AG04449 (cell line): Measurements from ENCODE around the gene POT1.

Source experiments
- CTCF ChIA-PET: fragments of 350-600 bp; formaldehyde crosslinking; extraction: SDS; loops from one replicate; lab custom pipeline; 2021; ENCODE audit warnings: antibody characterized with exemption; lab: Yijun Ruan, JAX
- POLR2A ChIA-PET: fragments of 400-600, 350-600 bp; formaldehyde crosslinking; extraction: SDS; loops from one replicate; lab custom pipeline; 2020; ENCODE audit warnings: antibody characterized with exemption, inconsistent platforms; lab: Yijun Ruan, JAX
- DNase-seq: peaks from one replicate; pipeline ENCODE4 v3.0.0-alpha.2; 2010; ENCODE audit warnings: low read depth, low spot score
- H3K4me3 ChIP-seq: 2 replicates; pipeline ENCODE4 v1.5.1; 2011; ENCODE audit warnings: low read depth, mild to moderate bottlenecking, control low read depth, low read length
- TF ChIP-seq, protein P1 (sequence below): IDR thresholded peaks from one replicate; pipeline ENCODE4 v1.5.1; 2011; ENCODE audit warnings: mild to moderate bottlenecking, moderate library complexity, low read length, control low read depth, inconsistent platforms; ENCODE audit not compliant: insufficient read depth; ENCODE audit errors: missing control alignments

Gene POT1

DNA sequence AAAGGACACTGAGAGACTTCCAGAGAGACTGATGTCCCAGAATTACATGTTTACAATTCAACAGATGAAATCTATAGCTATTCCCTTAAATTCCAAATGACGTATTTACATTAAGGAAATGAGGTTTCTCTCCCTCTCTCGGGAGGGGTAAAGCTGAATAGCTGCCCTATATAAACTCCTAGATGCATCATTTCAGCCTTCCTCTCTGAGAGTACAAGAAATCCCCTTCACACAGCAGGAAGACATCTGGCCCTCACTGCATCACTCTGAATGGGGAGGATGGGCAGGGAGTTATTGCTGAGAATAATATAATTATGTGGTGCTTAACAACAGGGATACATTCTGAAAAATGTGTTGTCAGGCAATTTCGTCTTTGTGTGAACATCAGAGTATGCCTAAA, 11.0 kb downstream of the POT1 start:
- H3K4me3 ChIP-seq, result no peak overlapping the region
- CTCF ChIA-PET, result interaction anchor here (1.7 kb wide), 1 partner anchor 49 kb away, joined by 3 read pairs; no protein-coding TSS in a partner anchor
- POLR2A ChIA-PET, result no interaction called here
- DNase-seq, result no peak
- TF ChIP-seq, protein P1, sequence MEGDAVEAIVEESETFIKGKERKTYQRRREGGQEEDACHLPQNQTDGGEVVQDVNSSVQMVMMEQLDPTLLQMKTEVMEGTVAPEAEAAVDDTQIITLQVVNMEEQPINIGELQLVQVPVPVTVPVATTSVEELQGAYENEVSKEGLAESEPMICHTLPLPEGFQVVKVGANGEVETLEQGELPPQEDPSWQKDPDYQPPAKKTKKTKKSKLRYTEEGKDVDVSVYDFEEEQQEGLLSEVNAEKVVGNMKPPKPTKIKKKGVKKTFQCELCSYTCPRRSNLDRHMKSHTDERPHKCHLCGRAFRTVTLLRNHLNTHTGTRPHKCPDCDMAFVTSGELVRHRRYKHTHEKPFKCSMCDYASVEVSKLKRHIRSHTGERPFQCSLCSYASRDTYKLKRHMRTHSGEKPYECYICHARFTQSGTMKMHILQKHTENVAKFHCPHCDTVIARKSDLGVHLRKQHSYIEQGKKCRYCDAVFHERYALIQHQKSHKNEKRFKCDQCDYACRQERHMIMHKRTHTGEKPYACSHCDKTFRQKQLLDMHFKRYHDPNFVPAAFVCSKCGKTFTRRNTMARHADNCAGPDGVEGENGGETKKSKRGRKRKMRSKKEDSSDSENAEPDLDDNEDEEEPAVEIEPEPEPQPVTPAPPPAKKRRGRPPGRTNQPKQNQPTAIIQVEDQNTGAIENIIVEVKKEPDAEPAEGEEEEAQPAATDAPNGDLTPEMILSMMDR, result no peak

GRCh38 chr7:124915242-124915641, 14.4 kb downstream of the POT1 start:
- no peak overlapping the region for H3K4me3 ChIP-seq
- TF ChIP-seq, protein P1, result no peak
- no peak for DNase-seq
- ChIA-PET POLR2A (no interaction called here), CTCF (no interaction called here)

- no peak overlapping the region for H3K4me3 ChIP-seq
- TF ChIP-seq, protein P1, result no peak
- no peak for DNase-seq
- ChIA-PET POLR2A (no interaction called here), CTCF (no interaction called here)
These were observed 15.3 kb downstream of the POT1 start for GRCh38 chr7:124914298-124914697.

DNA sequence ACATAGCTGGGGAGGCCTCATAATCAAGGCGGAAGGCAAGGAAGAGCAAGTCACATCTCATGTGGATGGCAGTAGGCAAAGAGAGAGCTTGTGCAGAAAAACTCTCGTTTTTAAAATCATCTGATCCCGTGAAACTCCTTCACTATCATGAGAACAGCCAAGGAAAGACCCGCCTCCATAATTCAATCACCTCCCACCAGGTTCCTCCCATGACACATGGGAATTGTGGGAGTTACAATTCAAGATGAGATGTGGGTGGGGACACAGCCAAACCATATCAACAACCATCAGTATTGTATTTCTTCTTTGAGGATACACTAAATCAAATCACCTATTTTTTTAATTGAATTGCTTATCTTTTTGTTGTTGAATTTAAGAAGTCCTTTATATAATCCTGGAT, 16.7 kb downstream of the POT1 start:
- ChIA-PET CTCF (no interaction called here), POLR2A (no interaction called here)
- DNase-seq, result no peak
- H3K4me3 ChIP-seq, result no peak overlapping the region
- TF ChIP-seq, protein P1, result no peak

DNA sequence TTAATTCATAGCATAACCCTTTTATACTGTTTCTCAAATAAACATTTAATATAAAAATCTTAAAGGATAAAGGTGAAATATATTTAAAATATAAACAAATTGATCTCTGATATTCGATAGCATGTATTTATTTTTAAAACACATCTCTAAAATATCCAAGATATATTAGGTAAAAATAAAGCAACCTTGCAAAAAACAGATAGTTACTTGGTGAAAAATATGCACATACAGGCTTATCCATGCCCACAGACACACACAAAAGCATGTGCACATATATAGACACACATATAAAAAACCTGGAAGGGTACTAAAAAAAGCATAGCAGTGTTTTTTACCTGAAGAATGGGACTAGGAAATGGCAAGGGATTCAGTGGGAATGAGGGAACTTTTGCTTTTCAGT, 19.8 kb downstream of the POT1 start:
- TF ChIP-seq, protein P1, result no peak
- ChIA-PET POLR2A (no interaction called here), CTCF (no interaction called here)
- no peak for DNase-seq
- H3K4me3 ChIP-seq, result no peak overlapping the region

DNA sequence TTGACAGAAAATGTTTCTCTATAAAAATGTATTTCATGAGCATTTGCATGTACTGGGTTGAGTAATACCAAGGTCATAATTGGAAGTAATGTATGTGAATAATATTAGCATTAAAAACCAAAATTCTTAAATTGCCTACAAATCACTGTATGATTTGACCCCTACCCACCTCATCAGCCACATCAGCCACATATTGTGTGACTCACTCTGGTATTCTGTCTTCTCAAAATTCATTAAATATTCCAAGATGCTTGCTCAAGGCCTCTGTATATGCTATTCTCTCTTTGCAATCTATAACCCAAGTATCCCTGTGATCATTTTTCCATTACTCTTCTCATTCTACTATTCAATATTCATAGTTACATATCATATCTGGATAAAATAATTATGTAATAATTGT, 21.4 kb downstream of the POT1 start:
- TF ChIP-seq, protein P1, result no peak
- no peak overlapping the region for H3K4me3 ChIP-seq
- DNase-seq, result no peak
- POLR2A ChIA-PET, result no interaction called here
- CTCF ChIA-PET, result no interaction called here
